Ovary (tissue), 3 donors: Measurements from ENCODE around the gene BMPER.

Experiments
- EP300 ChIP-seq: sonication (generic); formaldehyde crosslinking; IDR thresholded peaks from one replicate; pipeline ENCODE4 v1.6.1; 2017; ENCODE audit warnings: antibody characterized with exemption
- POLR2A ChIP-seq: fragments of 450-650 bp; IDR thresholded peaks from one replicate; pipeline ENCODE4 v1.6.1; 2017; ENCODE audit warnings: antibody characterized with exemption, mild to moderate bottlenecking, moderate library complexity
- TF ChIP-seq, protein P1 (sequence below), 3 donors: fragments of 450-650 bp in 2 of 3; fragments of 200-600 bp in 1 of 3; IDR thresholded peaks; one replicate each; pipeline versions ENCODE4 v1.5.1 to v1.8.0; 2016 to 2022; ENCODE audit warnings: antibody characterized with exemption in 3 of 3, mild to moderate bottlenecking in 1 of 3
- donor health status: DM: no; HTN: no; CAD: no.

GRCh38 chr7:34057956-34058355 is 152.6 kb downstream of the BMPER start:
- TF ChIP-seq EP300: no peak
- TF ChIP-seq, protein P1, sequence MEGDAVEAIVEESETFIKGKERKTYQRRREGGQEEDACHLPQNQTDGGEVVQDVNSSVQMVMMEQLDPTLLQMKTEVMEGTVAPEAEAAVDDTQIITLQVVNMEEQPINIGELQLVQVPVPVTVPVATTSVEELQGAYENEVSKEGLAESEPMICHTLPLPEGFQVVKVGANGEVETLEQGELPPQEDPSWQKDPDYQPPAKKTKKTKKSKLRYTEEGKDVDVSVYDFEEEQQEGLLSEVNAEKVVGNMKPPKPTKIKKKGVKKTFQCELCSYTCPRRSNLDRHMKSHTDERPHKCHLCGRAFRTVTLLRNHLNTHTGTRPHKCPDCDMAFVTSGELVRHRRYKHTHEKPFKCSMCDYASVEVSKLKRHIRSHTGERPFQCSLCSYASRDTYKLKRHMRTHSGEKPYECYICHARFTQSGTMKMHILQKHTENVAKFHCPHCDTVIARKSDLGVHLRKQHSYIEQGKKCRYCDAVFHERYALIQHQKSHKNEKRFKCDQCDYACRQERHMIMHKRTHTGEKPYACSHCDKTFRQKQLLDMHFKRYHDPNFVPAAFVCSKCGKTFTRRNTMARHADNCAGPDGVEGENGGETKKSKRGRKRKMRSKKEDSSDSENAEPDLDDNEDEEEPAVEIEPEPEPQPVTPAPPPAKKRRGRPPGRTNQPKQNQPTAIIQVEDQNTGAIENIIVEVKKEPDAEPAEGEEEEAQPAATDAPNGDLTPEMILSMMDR (IDR thresholded peaks at IDR 0.05): no peak
- TF ChIP-seq POLR2A: no peak
